PC-3 (cell line): ENCODE data around the gene EPPIN.

Experiments
- EZH2phosphoT487 ChIP-seq: fragments of 300-600 bp; sonication (generic); IDR thresholded peaks from 2 replicates; pipeline ENCODE4 v1.6.1; 2018; ENCODE audit warnings: mild to moderate bottlenecking, antibody characterized with exemption, low read length, borderline replicate concordance
- TF ChIP-seq, protein P1 (sequence below): fragments of 300-600 bp; sonication (generic); conservative IDR thresholded peaks from 2 replicates; pipeline ENCODE4 v1.5.1; 2017; ENCODE audit warnings: antibody characterized with exemption, low read depth, mild to moderate bottlenecking, low read length

DNA sequence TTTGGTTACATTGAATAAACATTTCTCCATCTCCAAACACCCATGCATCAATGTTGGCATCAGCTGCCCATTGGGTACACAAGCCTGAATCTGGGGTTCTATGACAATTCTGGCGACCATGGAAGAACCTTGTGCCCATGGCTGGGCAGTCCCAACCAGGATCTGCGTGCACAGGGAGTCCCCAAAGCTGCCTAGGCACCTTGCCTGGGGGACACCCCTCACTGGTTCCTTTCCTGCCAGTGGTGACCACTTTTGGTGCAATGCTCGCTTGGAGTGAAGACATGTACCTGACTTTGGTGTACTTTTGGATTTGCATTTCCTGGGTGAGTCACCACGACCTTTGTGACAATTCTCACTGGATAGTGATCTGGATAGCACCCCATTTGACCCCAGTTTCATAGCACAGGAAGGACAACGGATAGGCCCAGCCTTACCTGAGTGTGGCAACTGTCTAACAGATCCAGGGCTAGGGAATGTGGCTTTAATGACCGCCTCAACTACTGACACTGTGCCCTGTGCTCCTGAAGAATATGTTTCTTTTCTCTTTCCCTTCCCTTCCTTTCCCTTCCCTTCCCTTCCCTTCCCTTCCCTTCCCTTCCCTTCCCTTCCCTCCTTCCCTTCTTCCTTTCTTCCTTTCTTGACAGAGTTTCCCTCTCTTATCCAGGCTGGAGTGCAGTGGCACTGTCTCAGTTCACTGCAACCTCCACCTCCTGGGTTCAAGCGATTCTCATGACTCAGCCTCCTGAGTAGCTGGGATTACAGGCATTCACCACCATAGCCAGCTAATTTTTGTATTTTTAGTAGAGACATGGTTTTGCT is 38.9 kb downstream of the EPPIN start:
- no peak for TF ChIP-seq EZH2phosphoT487
- TF ChIP-seq, protein P1, sequence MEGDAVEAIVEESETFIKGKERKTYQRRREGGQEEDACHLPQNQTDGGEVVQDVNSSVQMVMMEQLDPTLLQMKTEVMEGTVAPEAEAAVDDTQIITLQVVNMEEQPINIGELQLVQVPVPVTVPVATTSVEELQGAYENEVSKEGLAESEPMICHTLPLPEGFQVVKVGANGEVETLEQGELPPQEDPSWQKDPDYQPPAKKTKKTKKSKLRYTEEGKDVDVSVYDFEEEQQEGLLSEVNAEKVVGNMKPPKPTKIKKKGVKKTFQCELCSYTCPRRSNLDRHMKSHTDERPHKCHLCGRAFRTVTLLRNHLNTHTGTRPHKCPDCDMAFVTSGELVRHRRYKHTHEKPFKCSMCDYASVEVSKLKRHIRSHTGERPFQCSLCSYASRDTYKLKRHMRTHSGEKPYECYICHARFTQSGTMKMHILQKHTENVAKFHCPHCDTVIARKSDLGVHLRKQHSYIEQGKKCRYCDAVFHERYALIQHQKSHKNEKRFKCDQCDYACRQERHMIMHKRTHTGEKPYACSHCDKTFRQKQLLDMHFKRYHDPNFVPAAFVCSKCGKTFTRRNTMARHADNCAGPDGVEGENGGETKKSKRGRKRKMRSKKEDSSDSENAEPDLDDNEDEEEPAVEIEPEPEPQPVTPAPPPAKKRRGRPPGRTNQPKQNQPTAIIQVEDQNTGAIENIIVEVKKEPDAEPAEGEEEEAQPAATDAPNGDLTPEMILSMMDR = no peak
